Pulmonary artery endothelial cell (primary cell): ENCODE results near the gene ANTKMT. TPM values are rescaled to one million over a fixed set of nuclear protein-coding genes. Genes with fewer than 3 reads are reported as not detected.

Experiments
- DNase-seq: peaks from one replicate; pipeline ENCODE4 v3.0.0-alpha.2; 2011; ENCODE audit warnings: low read depth, low spot score
- total RNA-seq: library from RNA; depleted of rRNA; stranded (reverse); fragments of >200 nt; gene quantifications from 2 replicates; pipeline ENCODE4 v1.2.3, GENCODE V29; 2014

Gene ANTKMT
- 23.1 and 28.8 TPM in 2 replicates for total RNA-seq

- no peak for DNase-seq
Measured at GRCh38 chr16:720990-721764, at the start of gene ANTKMT. Gene ANTKMT (plus strand): TSS chr16:721146. CDS start chr16:721275, 129 bp downstream.

- DNase-seq: no peak
Measured at GRCh38 chr16:671353-672131, 49.4 kb upstream of the ANTKMT start.

GRCh38 chr16:672371-672770, 48.6 kb upstream of the ANTKMT start:
- no peak for DNase-seq

- no peak for DNase-seq
Measured at GRCh38 chr16:672851-673250, 48.1 kb upstream of the ANTKMT start.

GRCh38 chr16:673399-673991, 47.5 kb upstream of the ANTKMT start:
- no peak for DNase-seq

GRCh38 chr16:674214-674881, 46.6 kb upstream of the ANTKMT start:
- no peak for DNase-seq

GRCh38 chr16:674968-675883, 45.7 kb upstream of the ANTKMT start, which contains the start of gene RHBDL1:
Gene RHBDL1 (plus strand): TSS chr16:675671. CDS start chr16:675791, 120 bp downstream.
- DNase-seq: no peak

- no peak for DNase-seq
Measured at GRCh38 chr16:675884-676564, 44.9 kb upstream of the ANTKMT start.

- DNase-seq: no peak
Measured at GRCh38 chr16:676565-676902, 44.4 kb upstream of the ANTKMT start.

- no peak for DNase-seq
Measured at GRCh38 chr16:676913-677312, 44.0 kb upstream of the ANTKMT start.

- no peak for DNase-seq
Measured at GRCh38 chr16:677316-678190, 43.4 kb upstream of the ANTKMT start.

GRCh38 chr16:678209-678857, 42.6 kb upstream of the ANTKMT start:
- no peak for DNase-seq

- DNase-seq: no peak
Measured at GRCh38 chr16:678858-679813, 41.8 kb upstream of the ANTKMT start.

GRCh38 chr16:679814-680624, 40.9 kb upstream of the ANTKMT start, which contains the start of gene STUB1:
Gene STUB1 (plus strand): TSS chr16:680410. CDS start chr16:680526, 116 bp downstream.
- peak; percentile 44 for DNase-seq

GRCh38 chr16:680625-680945, 40.4 kb upstream of the ANTKMT start:
- DNase-seq: no peak

- no peak for DNase-seq
Measured at GRCh38 chr16:680967-681745, 39.8 kb upstream of the ANTKMT start.
